GM12878 (cell line): ENCODE measurements around the gene SDHAF1. TPM values are rescaled to one million over a fixed set of nuclear protein-coding genes. Genes with fewer than 3 reads are reported as not detected.
A peak's percentile ranks its signal among the peaks of the same experiment; 100 is the strongest.

Experiments used
- ATAC-seq: fragments of 200-7000 bp; cut with Tn5 transposase; 3 replicates; pipeline ENCODE4 v1.9.1; 2020; ENCODE audit warnings: mild to moderate bottlenecking, moderate library complexity
- BruUV-seq: library from RNA; stranded (reverse); fragments of 400-500 nt; replicated peaks from 2 replicates; lab custom pipeline; 2021; lab: Mats Ljungman, UMichigan
- CTCF ChIA-PET: fragments of 300-600 bp; sonication (Branson Sonifier 250); formaldehyde crosslinking; extraction: SDS; loops from one replicate; lab custom pipeline; 2021; ENCODE audit warnings: inconsistent platforms; lab: Yijun Ruan, JAX
- POLR2A ChIA-PET: fragments of 350-600 bp; formaldehyde crosslinking; extraction: SDS; loops from one replicate; lab custom pipeline; 2021; ENCODE audit warnings: inconsistent platforms; lab: Charles Lee
- RAD21 ChIA-PET: fragments of 300-600 bp; sonication (Branson Sonifier 250); formaldehyde crosslinking; loops from one replicate; lab custom pipeline; 2023; ENCODE audit warnings: antibody characterized with exemption; ENCODE audit not compliant: unreplicated experiment; lab: Charles Lee
- SMC1A ChIA-PET: fragments of 300-600 bp; sonication (Branson Sonifier 250); formaldehyde crosslinking; loops from one replicate; lab custom pipeline; 2023; ENCODE audit not compliant: unreplicated experiment, uncharacterized antibody; lab: Charles Lee
- DNase-seq: peaks from one replicate; pipeline ENCODE4 v3.0.0-alpha.2; 2011; ENCODE audit warnings: low read depth, low spot score
- FAIRE-seq: peaks from 3 replicates; lab custom pipeline; 2011; peaks lifted over from hg19 to GRCh38; lab: Jason Lieb, UNC
- H2AFZ ChIP-seq: 2 replicates; pipeline ENCODE4 v1.6.0; 2011; ENCODE audit warnings: low read depth, low read length, control low read depth; ENCODE audit not compliant: control insufficient read depth
- H3K27ac ChIP-seq: 2 replicates; pipeline ENCODE4 v1.5.1; 2011; ENCODE audit warnings: control low read depth; ENCODE audit not compliant: control insufficient read depth, insufficient read depth
- H3K27me3 ChIP-seq, 2 experiments: replicated peaks in 1 of 2; 2 replicates each; pipeline versions ENCODE4 v1.6.0 to v1.6.1; 2011; ENCODE audit warnings: low read length in 1 of 2; ENCODE audit not compliant: control insufficient read depth in 2 of 2, insufficient read depth in 2 of 2
- H3K36me3 ChIP-seq, 2 experiments: 2 replicates each; pipeline ENCODE4 v1.5.1; 2011; ENCODE audit warnings: low read length in 1 of 2; ENCODE audit not compliant: control insufficient read depth in 2 of 2, insufficient read depth in 2 of 2
- H3K4me1 ChIP-seq: 2 replicates; pipeline ENCODE4 v1.6.1; 2011; ENCODE audit warnings: mild to moderate bottlenecking, low read length, moderate library complexity, mixed read lengths; ENCODE audit not compliant: control insufficient read depth, insufficient read depth
- H3K4me2 ChIP-seq: 2 replicates; pipeline ENCODE4 v1.6.0; 2011; ENCODE audit warnings: control low read depth; ENCODE audit not compliant: control insufficient read depth, insufficient read depth
- H3K4me3 ChIP-seq: fragments of 200-600 bp; sonication (generic); 2 replicates; pipeline ENCODE4 v1.5.1; 2016
- H3K79me2 ChIP-seq: 2 replicates; pipeline ENCODE4 v1.6.0; 2011; ENCODE audit warnings: low read length; ENCODE audit not compliant: control insufficient read depth, insufficient read depth
- H3K9ac ChIP-seq: 2 replicates; pipeline ENCODE4 v1.8.0; 2011; ENCODE audit warnings: low read length, control low read depth, mixed read lengths; ENCODE audit not compliant: control insufficient read depth, insufficient read depth
- H3K9me3 ChIP-seq: replicated peaks from 3 replicates; pipeline ENCODE4 v1.5.1; 2011; ENCODE audit warnings: mild to moderate bottlenecking, low read length; ENCODE audit not compliant: control insufficient read depth, insufficient read depth
- H4K20me1 ChIP-seq: 2 replicates; pipeline ENCODE4 v1.6.0; 2011; ENCODE audit not compliant: control insufficient read depth, insufficient read depth
- BCL3 ChIP-seq: IDR thresholded peaks from 2 replicates; pipeline ENCODE4 v1.6.1; 2011; ENCODE audit warnings: borderline replicate concordance, low read depth, mild to moderate bottlenecking, moderate library complexity, low read length; ENCODE audit not compliant: insufficient read depth, poor library complexity, severe bottlenecking
- BHLHE40 ChIP-seq, 2 experiments: fragments of 450-650 bp in 1 of 2; IDR thresholded peaks; 2 replicates each; pipeline ENCODE4 v1.6.1; 2011 to 2017; ENCODE audit warnings: low read depth in 2 of 2, borderline replicate concordance in 1 of 2, improper control_type of control experiment in 1 of 2, low read length in 1 of 2, mild to moderate bottlenecking in 1 of 2
- CREM ChIP-seq: IDR thresholded peaks from 2 replicates; pipeline ENCODE4 v1.6.1; 2014; ENCODE audit warnings: antibody characterized with exemption, low read depth
- LARP7 ChIP-seq: fragments of 450-650 bp; IDR thresholded peaks from 2 replicates; pipeline ENCODE4 v1.6.1; 2017; ENCODE audit warnings: mild to moderate bottlenecking
- NFXL1 ChIP-seq: fragments of 450-650 bp; IDR thresholded peaks from 2 replicates; pipeline ENCODE4 v1.6.1; 2017; ENCODE audit warnings: antibody characterized with exemption, mild to moderate bottlenecking, borderline replicate concordance
- NKRF ChIP-seq: fragments of 450-650 bp; conservative IDR thresholded peaks from 2 replicates; pipeline ENCODE4 v1.6.1; 2017; ENCODE audit warnings: mild to moderate bottlenecking, moderate library complexity
- RAD21 ChIP-seq: IDR thresholded peaks from 2 replicates; pipeline ENCODE4 v1.6.1; 2011; ENCODE audit warnings: mild to moderate bottlenecking, low read depth, low read length, moderate library complexity; ENCODE audit not compliant: insufficient read depth
- RB1 ChIP-seq: fragments of 450-650 bp; formaldehyde crosslinking; IDR thresholded peaks from 2 replicates; pipeline ENCODE4 v1.6.1; 2017; ENCODE audit warnings: mild to moderate bottlenecking, borderline replicate concordance
- SPI1 ChIP-seq: IDR thresholded peaks from 2 replicates; pipeline ENCODE4 v1.6.1; 2011; ENCODE audit warnings: low read depth, mild to moderate bottlenecking, low read length, moderate library complexity, borderline replicate concordance; ENCODE audit not compliant: insufficient read depth
- ZNF622 ChIP-seq: fragments of 450-650 bp; IDR thresholded peaks from 2 replicates; pipeline ENCODE4 v1.6.1; 2017; ENCODE audit warnings: mild to moderate bottlenecking, inconsistent platforms
- WGBS: methylation state at CpG from one replicate; pipeline ENCODE4 v1.1.6; 2016; ENCODE audit warnings: low lambda C conversion rate; ENCODE audit not compliant: insufficient replicate concordance, insufficient coverage; ENCODE audit errors: missing lambda C conversion rate; 5-methylcytosine and 5-hydroxymethylcytosine counted together
- in situ Hi-C: fragments of 300-500 bp; cut with MboI; formaldehyde crosslinking; loops from 9 replicates; pipeline ENCODE4 v1.14.3; 2018; ENCODE audit warnings: mixed read lengths
- intact Hi-C: fragments of 100-400 bp; cut with micrococcal nuclease; formaldehyde crosslinking; loops from one replicate; pipeline ENCODE4 v1.14.2; 2022; ENCODE audit not compliant: unreplicated experiment
- polyA plus RNA-seq, 11 experiments: library from polyadenylated mRNA; depleted of rRNA in 4 of 11; unstranded in 6 of 11; stranded (reverse) in 5 of 11; fragments of >200 nt; fragmentation: Nextera tagmentation in 4 of 11; fragmentation: Illumina TruSeq in 1 of 11; extraction: Ambion mirVana in 4 of 11; extraction: Trizol in 1 of 11; gene quantifications; 1 replicate in 1 of 11; 2 replicates in 10 of 11; pipeline versions ENCODE4 v1.2.1 to v1.2.3, GENCODE V29; 2011 to 2016; ENCODE audit warnings: inconsistent platforms in 2 of 11, missing spikeins in 2 of 11, low read depth in 1 of 11
- total RNA-seq, 4 experiments: library from RNA; depleted of rRNA in 3 of 4; stranded (reverse); fragments of >200 nt in 3 of 4; fragmentation: Illumina TruSeq in 1 of 4; extraction: Trizol in 1 of 4; gene quantifications; 2 replicates each; pipeline versions ENCODE4 v1.2.1 to v1.2.3, GENCODE V29; 2013 to 2021

Gene SDHAF1
- total and polyA plus RNA-seq, 10 of the 15 experiments (the other 5 are each of a cell fraction or from before 2014, with no cell fraction given) = 0.74 to 45.6 (median 24.4) TPM

- H3K9ac ChIP-seq = no peak overlapping the region
- POLR2A ChIA-PET = interaction anchor here (0.6 kb wide), 1 partner anchor 1440 kb away, joined by 7 read pairs; no protein-coding TSS in a partner anchor
- WGBS = 24% methylated on average over 15 of the region's 15 CpGs
- DNase-seq (no peak), ATAC-seq (no peak), FAIRE-seq (no peak)
- H4K20me1 ChIP-seq = no peaks in the 10 kb centered on the region
- H3K4me3 ChIP-seq = no peak overlapping the region
- in situ Hi-C loops (no loop called here), intact Hi-C loops (no loop called here)
- RAD21 ChIA-PET = interaction anchor here (0.5 to 1.5 kb wide), 2 partner anchors 27 to 362 kb away, joined by 4 to 5 read pairs; no protein-coding TSS in a partner anchor
- CTCF ChIA-PET = interaction anchor here (2.0 kb wide), 1 partner anchor 9 kb away, joined by 10 read pairs; no protein-coding TSS in a partner anchor
- H2AFZ ChIP-seq = no peak overlapping the region
- SMC1A ChIA-PET = no interaction called here
- peaks cover 2% of the 10 kb centered on the region for H3K4me1 ChIP-seq
- BruUV-seq = no TSS peak
- H3K4me2 ChIP-seq = no peak overlapping the region
- no peaks in the 10 kb centered on the region for H3K36me3 ChIP-seq
- H3K27ac ChIP-seq = no peak overlapping the region
- H3K9me3 ChIP-seq = no peaks in the 10 kb centered on the region
- peaks cover 7 to 18% of the 10 kb centered on the region in 2 experiments for H3K27me3 ChIP-seq
- no peaks in the 10 kb centered on the region for H3K79me2 ChIP-seq
- TF ChIP-seq SPI1 = no peak
These were observed 36.3 kb upstream of the SDHAF1 start for GRCh38 chr19:35958660-35959039.

GRCh38 chr19:35959040-35959967 lies 35.7 kb upstream of the SDHAF1 start:
- no peaks in the 10 kb centered on the region for H3K79me2 ChIP-seq
- whole genome bisulfite sequencing = 6% methylated on average over 97 of the region's 97 CpGs
- FAIRE-seq (no peak), ATAC-seq (peak; percentile 71), DNase-seq (no peak)
- H3K9me3 ChIP-seq = no peaks in the 10 kb centered on the region
- ChIA-PET POLR2A (interaction anchor here (0.6 kb wide), 1 partner anchor 1441 kb away, joined by 7 read pairs; no protein-coding TSS in a partner anchor), RAD21 (interaction anchor here (1.5 kb wide), 1 partner anchor 28 kb away, joined by 4 read pairs; no protein-coding TSS in a partner anchor), SMC1A (no interaction called here), CTCF (interaction anchor here (2.0 kb wide), 1 partner anchor 10 kb away, joined by 10 read pairs; no protein-coding TSS in a partner anchor)
- H3K9ac ChIP-seq = no peak overlapping the region
- peaks cover 7 to 18% of the 10 kb centered on the region in 2 experiments for H3K27me3 ChIP-seq
- BruUV-seq = no TSS peak
- H3K27ac ChIP-seq = no peak overlapping the region
- no peak overlapping the region for H3K4me3 ChIP-seq
- intact Hi-C loops = no loop called here
- no peaks in the 10 kb centered on the region for H3K4me1 ChIP-seq
- peak overlapping the region; percentile 22; the same call in 1 of the 2 replicates for H3K4me2 ChIP-seq
- in situ Hi-C loops = no loop called here
- H4K20me1 ChIP-seq = no peaks in the 10 kb centered on the region
- H2AFZ ChIP-seq = no peak overlapping the region
- H3K36me3 ChIP-seq = no peaks in the 10 kb centered on the region
- TF ChIP-seq BCL3 (no peak), RAD21 (0 out of 2 replicates have a peak, but pooled peaks have one; percentile 1), RB1 (no peak), ZNF622 (no peak), LARP7 (0 out of 2 replicates have a peak, but pooled peaks have one; percentile 50), NKRF (no peak), CREM (peak; percentile 13; the same call in 1 of the 2 replicates), NFXL1 (no peak), BHLHE40 (IDR thresholded peaks at IDR 0.05; ENCODE audit: borderline replicate concordance in 1 of 2, low read depth in 2 of 2, low read length in 1 of 2) (peak in 1 of 2 experiments; percentile 57; a peak in 2 of 4 replicates)
